Hematopoietic multipotent progenitor cell treated with erythropoietin and hydrocortisone succinate and interleukin-3 and kit ligand, for 6 days (in vitro differentiated cells): ENCODE results near the gene MNX1.

Experiments used
- DNase-seq: peaks from one replicate; pipeline ENCODE4 v3.0.0-alpha.2; 2015

The MNX1 gene

GRCh38 chr7:157014635-157015555, 4.4 kb upstream of the MNX1 start:
- DNase-seq, result no peak

- DNase-seq, result no peak
Measured at GRCh38 chr7:157013602-157014549, 3.4 kb upstream of the MNX1 start.

GRCh38 chr7:157013101-157013500, 2.6 kb upstream of the MNX1 start:
- DNase-seq, result no peak

GRCh38 chr7:157012113-157012547, 1.7 kb upstream of the MNX1 start:
- no peak for DNase-seq

- DNase-seq, result no peak
Measured at GRCh38 chr7:157011333-157012112, 1.1 kb upstream of the MNX1 start.

- DNase-seq, result no peak
Measured at GRCh38 chr7:157009778-157010587, 480 bp downstream of the MNX1 start.

- DNase-seq, result no peak
Measured at GRCh38 chr7:157009170-157009777, 1.2 kb downstream of the MNX1 start.

GRCh38 chr7:157008206-157009169, 2.0 kb downstream of the MNX1 start:
- DNase-seq, result no peak

GRCh38 chr7:157007470-157008066, 2.9 kb downstream of the MNX1 start:
- no peak for DNase-seq

- DNase-seq, result no peak
Measured at GRCh38 chr7:157006829-157007469, 3.5 kb downstream of the MNX1 start.

GRCh38 chr7:157006205-157006747, 4.2 kb downstream of the MNX1 start:
- DNase-seq, result no peak

- no peak for DNase-seq
Measured at GRCh38 chr7:157005456-157006204, 4.8 kb downstream of the MNX1 start.

- no peak for DNase-seq
Measured at GRCh38 chr7:157004521-157005455, 5.7 kb downstream of the MNX1 start.

- DNase-seq, result no peak
Measured at GRCh38 chr7:157003756-157004520, 6.5 kb downstream of the MNX1 start.

- DNase-seq, result no peak
Measured at GRCh38 chr7:157003445-157003755, 7.1 kb downstream of the MNX1 start.

- DNase-seq, result no peak
Measured at GRCh38 chr7:157002819-157003421, 7.5 kb downstream of the MNX1 start.
